Measurements from ENCODE around the gene COL20A1. TPM values are rescaled to one million over a fixed set of nuclear protein-coding genes. Genes with fewer than 3 reads are reported as not detected.

Gene COL20A1
- total and polyA plus RNA-seq, 3 donors from 2014 or later: 14.4 to 17.2 (median 17.1) TPM

- Histone ChIP-seq H3K27ac (no peak overlapping the region), H3K9me3 (no peaks in the 10 kb centered on the region), H3K36me3 (ENCODE audit: low read depth, missing control alignments) (no peaks in the 10 kb centered on the region), H3K27me3 (no peaks in the 10 kb centered on the region), H3K4me3 (no peak overlapping the region), H3K4me1 (peaks cover 4% of the 10 kb centered on the region)
- 70 to 75% methylated on average over 17 of the region's 17 CpGs for WGBS, 2 donors
- intact Hi-C loops (cut with DNase I; ENCODE audit: low total_unique reads): loop anchor here (5.0 kb wide), 1 partner anchor 75 kb away; no protein-coding TSS in a partner anchor
- TF ChIP-seq CTCF (IDR thresholded peaks at IDR 0.05) (no peak), POLR2A (IDR thresholded peaks at IDR 0.05) (no peak)
- no peak for DNase-seq
These were observed 89.7 kb downstream of the COL20A1 start for GRCh38 chr20:63382551-63383300.

GRCh38 chr20:63383556-63383955 lies 90.6 kb downstream of the COL20A1 start:
- no peaks in the 10 kb centered on the region for H3K27me3 ChIP-seq
- no peaks in the 10 kb centered on the region for H3K36me3 ChIP-seq (ENCODE audit: low read depth, missing control alignments)
- H3K9me3 ChIP-seq: no peaks in the 10 kb centered on the region
- no peak overlapping the region for H3K27ac ChIP-seq
- 76 to 81% methylated on average over 4 to 11 of the region's 11 CpGs for WGBS, 2 donors
- no peaks in the 10 kb centered on the region for H3K4me1 ChIP-seq
- H3K4me3 ChIP-seq: no peak overlapping the region
- intact Hi-C loops (cut with DNase I; ENCODE audit: low total_unique reads): loop anchor here (5.0 kb wide), 1 partner anchor 76 kb away; no protein-coding TSS in a partner anchor
- DNase-seq: no peak
- TF ChIP-seq POLR2A (IDR thresholded peaks at IDR 0.05) (no peak), CTCF (IDR thresholded peaks at IDR 0.05) (no peak)

GRCh38 chr20:63384336-63384735 lies 91.3 kb downstream of the COL20A1 start:
- DNase-seq: no peak
- Histone ChIP-seq H3K36me3 (ENCODE audit: low read depth, missing control alignments) (no peaks in the 10 kb centered on the region), H3K4me3 (no peak overlapping the region), H3K4me1 (no peaks in the 10 kb centered on the region), H3K9me3 (no peaks in the 10 kb centered on the region), H3K27me3 (no peaks in the 10 kb centered on the region), H3K27ac (no peak overlapping the region)
- TF ChIP-seq CTCF (IDR thresholded peaks at IDR 0.05): no peak
- TF ChIP-seq POLR2A (IDR thresholded peaks at IDR 0.05): no peak
- 87 to 90% methylated on average over 12 to 18 of the region's 18 CpGs for WGBS, 2 donors
- intact Hi-C loops (cut with DNase I; ENCODE audit: low total_unique reads): loop anchor here (5.0 kb wide), 1 partner anchor 77 kb away; no protein-coding TSS in a partner anchor

Small RNA genes lying within 50 kb of the gene (microRNA-seq; reads per million reads assigned to microRNA genes)
- 0 to 3.5 reads per million in 2 donors for gene MIR4326 (ENCODE audit: borderline number of aligned reads in 2 of 2, borderline replicate concordance in 1 of 2)

Small RNA genes lying within 50 kb of the gene (small RNA-seq; reads per million reads assigned to genes)
- gene MIR4326 (0.37 to 0.38 reads per million in 2 donors), gene RNU6-994P (0 reads per million in 2 donors)

Other genes starting within 250 kb of the COL20A1 start
- 10 to 100 TPM; 55.7 to 56.9 TPM for gene YTHDF1, start 77.1 kb upstream of the COL20A1 start, total RNA-seq
- gene YTHDF1, start 77.1 kb upstream of the COL20A1 start, polyA plus RNA-seq (ENCODE audit: insufficient read depth, low read depth, low replicate concordance): 37.2 TPM
- under 1 TPM; 0.24 to 0.25 TPM for gene BIRC7, start 57.3 kb upstream of the COL20A1 start, total RNA-seq
- 0.33 TPM for gene BIRC7, start 57.3 kb upstream of the COL20A1 start, polyA plus RNA-seq (ENCODE audit: insufficient read depth, low read depth, low replicate concordance)
- 1 to 10 TPM; 4.7 to 6.0 TPM for gene NKAIN4, start 38.7 kb upstream of the COL20A1 start, total RNA-seq
- gene NKAIN4, start 38.7 kb upstream of the COL20A1 start, polyA plus RNA-seq (ENCODE audit: insufficient read depth, low read depth, low replicate concordance): 3.9 TPM
- 100 to 1,000 TPM; 110 to 126 TPM for gene ARFGAP1, start 20.4 kb upstream of the COL20A1 start, total RNA-seq
- 97.0 TPM for gene ARFGAP1, start 20.4 kb upstream of the COL20A1 start, polyA plus RNA-seq (ENCODE audit: insufficient read depth, low read depth, low replicate concordance)
- 1 to 10 TPM; 7.4 to 8.3 TPM for gene CHRNA4, start 68.2 kb downstream of the COL20A1 start, total RNA-seq
- 3.3 TPM for gene CHRNA4, start 68.2 kb downstream of the COL20A1 start, polyA plus RNA-seq (ENCODE audit: insufficient read depth, low read depth, low replicate concordance)
- gene KCNQ2, start 179.5 kb downstream of the COL20A1 start, total RNA-seq: 10 to 100 TPM; 49.2 to 60.9 TPM
- gene KCNQ2, start 179.5 kb downstream of the COL20A1 start, polyA plus RNA-seq (ENCODE audit: insufficient read depth, low read depth, low replicate concordance): 36.2 TPM
- gene EEF1A2, start 205.9 kb downstream of the COL20A1 start, total RNA-seq: 10 to 100 TPM in 1 of 2 donors, 1 to 10 TPM in 1; 9.8 to 15.9 TPM
- gene EEF1A2, start 205.9 kb downstream of the COL20A1 start, polyA plus RNA-seq (ENCODE audit: insufficient read depth, low read depth, low replicate concordance): 19.1 TPM
- gene PPDPF, start 227.6 kb downstream of the COL20A1 start, total RNA-seq: 100 to 1,000 TPM; 431 to 529 TPM
- 207 TPM for gene PPDPF, start 227.6 kb downstream of the COL20A1 start, polyA plus RNA-seq (ENCODE audit: insufficient read depth, low read depth, low replicate concordance)
- gene PTK6, start 244.2 kb downstream of the COL20A1 start, total RNA-seq: under 1 TPM in 1 of 2 donors, not detected in 1; 0.37 TPM
- gene PTK6, start 244.2 kb downstream of the COL20A1 start, polyA plus RNA-seq (ENCODE audit: insufficient read depth, low read depth, low replicate concordance): 0.26 TPM

Measured in testis (tissue), 3 donors.